Activated B cell treated with CpG ODN at 0.5 μM for 24 hours (primary cell): ENCODE measurements around the gene PLCB1. TPM values are rescaled to one million over a fixed set of nuclear protein-coding genes. Genes with fewer than 3 reads are reported as not detected.

Experiments
- ATAC-seq: fragments of 200-7000 bp; cut with Tn5 transposase; one replicate; pipeline ENCODE4 v1.10.0; 2021; ENCODE audit warnings: low read depth, mild to moderate bottlenecking, moderate library complexity
- CTCF ChIA-PET: fragments of 350-600 bp; sonication (Branson Sonifier 250); formaldehyde crosslinking; loops from one replicate; lab custom pipeline; 2021; ENCODE audit warnings: antibody characterized with exemption; lab: Charles Lee
- POLR2A ChIA-PET: fragments of 350-600 bp; sonication (Branson Sonifier 250); formaldehyde crosslinking; loops from one replicate; lab custom pipeline; 2021; ENCODE audit warnings: antibody characterized with exemption; lab: Charles Lee
- DNase-seq: peaks from one replicate; pipeline ENCODE4 v3.0.0; 2022
- H3K27ac Mint-ChIP-seq: one replicate; pipeline ENCODE4 v1.8.0; 2020; ENCODE audit warnings: mixed read lengths
- H3K27me3 Mint-ChIP-seq: one replicate; pipeline ENCODE4 v1.8.0; 2021; ENCODE audit warnings: mixed read lengths
- H3K36me3 Mint-ChIP-seq: one replicate; pipeline ENCODE4 v1.8.0; 2021; ENCODE audit warnings: low read depth, mixed read lengths
- H3K4me1 Mint-ChIP-seq: one replicate; pipeline ENCODE4 v1.8.0; 2021; ENCODE audit warnings: mixed read lengths
- H3K4me3 Mint-ChIP-seq: one replicate; pipeline ENCODE4 v1.8.0; 2020; ENCODE audit warnings: mild to moderate bottlenecking, mixed read lengths
- H3K9me3 Mint-ChIP-seq: one replicate; pipeline ENCODE4 v1.8.0; 2020; ENCODE audit warnings: mixed read lengths
- CTCF ChIP-seq: fragments of 200-600 bp; IDR thresholded peaks from one replicate; pipeline ENCODE4 v1.8.0; 2022; ENCODE audit warnings: antibody characterized with exemption, mild to moderate bottlenecking
- intact Hi-C: fragments of 100-400 bp; cut with micrococcal nuclease; formaldehyde crosslinking; loops from one replicate; pipeline ENCODE4 v1.15.1; 2024
- total RNA-seq: library from RNA; stranded (reverse); gene quantifications from 2 replicates; pipeline ENCODE4 v1.2.3, GENCODE V29; 2022

PLCB1 gene
- total RNA-seq, 1 donor from 2014 or later: 0.86 TPM

- Mint-ChIP-seq H3K4me1 (no peaks in the 10 kb centered on the region), H3K27ac (no peak overlapping the region), H3K9me3 (no peaks in the 10 kb centered on the region), H3K36me3 (no peaks in the 10 kb centered on the region), H3K27me3 (no peaks in the 10 kb centered on the region), H3K4me3 (no peak overlapping the region)
- no peak for DNase-seq
- ChIA-PET CTCF (no interaction called here), POLR2A (no interaction called here)
- intact Hi-C loops: no loop called here
- ATAC-seq: no peak
- TF ChIP-seq CTCF: no peak
Measured at GRCh38 chr20:8365634-8366033, 233.6 kb downstream of the PLCB1 start.

GRCh38 chr20:8366303-8366923, 234.3 kb downstream of the PLCB1 start:
- Mint-ChIP-seq H3K27ac (no peak overlapping the region), H3K4me1 (no peaks in the 10 kb centered on the region), H3K36me3 (no peaks in the 10 kb centered on the region), H3K4me3 (no peak overlapping the region), H3K27me3 (no peaks in the 10 kb centered on the region), H3K9me3 (no peaks in the 10 kb centered on the region)
- CTCF ChIA-PET: no interaction called here
- DNase-seq: no peak
- TF ChIP-seq CTCF: no peak
- intact Hi-C loops: no loop called here
- POLR2A ChIA-PET: no interaction called here
- no peak for ATAC-seq

- Mint-ChIP-seq H3K4me3 (no peak overlapping the region), H3K27me3 (no peaks in the 10 kb centered on the region), H3K9me3 (no peaks in the 10 kb centered on the region), H3K4me1 (no peaks in the 10 kb centered on the region), H3K36me3 (no peaks in the 10 kb centered on the region), H3K27ac (no peak overlapping the region)
- CTCF ChIA-PET: no interaction called here
- no peak for TF ChIP-seq CTCF
- no peak for DNase-seq
- intact Hi-C loops: no loop called here
- ATAC-seq: no peak
- POLR2A ChIA-PET: no interaction called here
Measured at GRCh38 chr20:8367689-8368088, 235.6 kb downstream of the PLCB1 start.

- POLR2A ChIA-PET: no interaction called here
Measured at GRCh38 chr20:8368670-8369069, 236.6 kb downstream of the PLCB1 start.

GRCh38 chr20:8369311-8369710, 237.2 kb downstream of the PLCB1 start:
- no peak overlapping the region for H3K4me3 Mint-ChIP-seq
- H3K27me3 Mint-ChIP-seq: no peaks in the 10 kb centered on the region
- ATAC-seq: no peak
- intact Hi-C loops: no loop called here
- no peak for TF ChIP-seq CTCF
- CTCF ChIA-PET: no interaction called here
- no peaks in the 10 kb centered on the region for H3K4me1 Mint-ChIP-seq
- no peaks in the 10 kb centered on the region for H3K36me3 Mint-ChIP-seq
- H3K9me3 Mint-ChIP-seq: no peaks in the 10 kb centered on the region
- no peak overlapping the region for H3K27ac Mint-ChIP-seq
- DNase-seq: no peak
- POLR2A ChIA-PET: no interaction called here

More at GRCh38 chr20:8368670-8369069, 236.6 kb downstream of the PLCB1 start:
- Mint-ChIP-seq H3K27ac (no peak overlapping the region), H3K9me3 (no peaks in the 10 kb centered on the region), H3K4me3 (no peak overlapping the region), H3K4me1 (no peaks in the 10 kb centered on the region), H3K36me3 (no peaks in the 10 kb centered on the region), H3K27me3 (no peaks in the 10 kb centered on the region)
- ATAC-seq: no peak
- no peak for TF ChIP-seq CTCF
- intact Hi-C loops: no loop called here
- CTCF ChIA-PET: no interaction called here
- DNase-seq: no peak
